SK-N-SH treated with all-trans-retinoic acid at 6 μM for 48 hours (cell line): ENCODE measurements around the gene TLR3.
A peak's percentile ranks its signal among the peaks of the same experiment; 100 is the strongest.

ENCODE experiments used
- ATAC-seq: fragments of 200-7000 bp; cut with Tn5 transposase; 3 replicates; pipeline ENCODE4 v1.9.1; 2020; ENCODE audit warnings: mild to moderate bottlenecking, moderate library complexity
- ARNTL ChIP-seq: fragments of 450-650 bp; formaldehyde crosslinking; IDR thresholded peaks from 2 replicates; pipeline ENCODE4 v1.5.0; 2020; ENCODE audit warnings: low read depth, mild to moderate bottlenecking, moderate library complexity, borderline replicate concordance
- BACH2 ChIP-seq: fragments of 250-450 bp; sonication (Bioruptor Pico); IDR thresholded peaks from 2 replicates; pipeline ENCODE4 v1.9.0; 2021; ENCODE audit warnings: mild to moderate bottlenecking, borderline replicate concordance
- CSDC2 ChIP-seq: fragments of 250-450 bp; sonication (Bioruptor Pico); IDR thresholded peaks from 2 replicates; pipeline ENCODE4 v1.5.0; 2020; ENCODE audit warnings: mild to moderate bottlenecking, moderate library complexity
- ESRRG ChIP-seq: fragments of 250-450 bp; sonication (Bioruptor Pico); IDR thresholded peaks from 2 replicates; pipeline ENCODE4 v1.6.1; 2021; ENCODE audit warnings: mild to moderate bottlenecking
- GLIS3 ChIP-seq: fragments of 250-450 bp; sonication (Bioruptor Pico); IDR thresholded peaks from 2 replicates; pipeline ENCODE4 v1.5.0; 2020; ENCODE audit warnings: mild to moderate bottlenecking, moderate library complexity
- ISL1 ChIP-seq: fragments of 250-450 bp; sonication (Bioruptor Pico); IDR thresholded peaks from 2 replicates; pipeline ENCODE4 v2.1.2; 2022; ENCODE audit warnings: mild to moderate bottlenecking, moderate library complexity
- OSR1 ChIP-seq: fragments of 250-450 bp; sonication (Bioruptor Pico); IDR thresholded peaks from 2 replicates; pipeline ENCODE4 v1.8.0; 2022; ENCODE audit warnings: moderate library complexity, mild to moderate bottlenecking, inconsistent platforms
- PPARA ChIP-seq: fragments of 250-450 bp; sonication (Bioruptor Pico); IDR thresholded peaks from 2 replicates; pipeline ENCODE4 v1.5.0; 2020; ENCODE audit warnings: mild to moderate bottlenecking, borderline replicate concordance
- SNAI2 ChIP-seq: fragments of 250-450 bp; sonication (Bioruptor Pico); IDR thresholded peaks from 2 replicates; pipeline ENCODE4 v1.5.0; 2020; ENCODE audit warnings: mild to moderate bottlenecking, moderate library complexity
- TCF4 ChIP-seq: fragments of 250-450 bp; sonication (Bioruptor Pico); IDR thresholded peaks from 2 replicates; pipeline ENCODE4 v1.8.0; 2021; ENCODE audit warnings: mild to moderate bottlenecking, moderate library complexity, borderline replicate concordance
- TOX ChIP-seq: fragments of 250-450 bp; sonication (Bioruptor Pico); IDR thresholded peaks from 2 replicates; pipeline ENCODE4 v1.8.0; 2021; ENCODE audit warnings: mild to moderate bottlenecking, moderate library complexity, borderline replicate concordance
- TSHZ2 ChIP-seq: fragments of 250-450 bp; sonication (Bioruptor Pico); IDR thresholded peaks from 2 replicates; pipeline ENCODE4 v1.5.0; 2020; ENCODE audit warnings: mild to moderate bottlenecking, moderate library complexity
- ZC3H10 ChIP-seq: fragments of 250-450 bp; sonication (Bioruptor Pico); IDR thresholded peaks from 2 replicates; pipeline ENCODE4 v1.5.1; 2021; ENCODE audit warnings: mild to moderate bottlenecking, moderate library complexity
- ZFP3 ChIP-seq: fragments of 250-450 bp; sonication (Bioruptor Pico); IDR thresholded peaks from 2 replicates; pipeline ENCODE4 v1.5.0; 2020; ENCODE audit warnings: mild to moderate bottlenecking, moderate library complexity
- ZFP30 ChIP-seq: fragments of 450-650 bp; formaldehyde crosslinking; IDR thresholded peaks from 2 replicates; pipeline ENCODE4 v1.5.0; 2022; ENCODE audit warnings: mild to moderate bottlenecking, moderate library complexity
- ZNF565 ChIP-seq: fragments of 450-650 bp; formaldehyde crosslinking; conservative IDR thresholded peaks from 2 replicates; pipeline ENCODE4 v1.5.0; 2020; ENCODE audit warnings: low read depth, mild to moderate bottlenecking, moderate library complexity
- ZNF70 ChIP-seq: fragments of 450-650 bp; formaldehyde crosslinking; IDR thresholded peaks from 2 replicates; pipeline ENCODE4 v1.5.0; 2020; ENCODE audit warnings: mild to moderate bottlenecking, moderate library complexity
- TF ChIP-seq, protein P1 (sequence below): fragments of 250-450 bp; sonication (Bioruptor Pico); IDR thresholded peaks from 2 replicates; pipeline ENCODE4 v1.5.1; 2020; ENCODE audit warnings: low read depth, mild to moderate bottlenecking, moderate library complexity
- TF ChIP-seq, protein P2 (sequence below): fragments of 250-450 bp; sonication (Bioruptor Pico); IDR thresholded peaks from 2 replicates; pipeline ENCODE4 v1.8.0; 2020; ENCODE audit warnings: mild to moderate bottlenecking, moderate library complexity, borderline replicate concordance
- TF ChIP-seq, protein P3 (sequence below): fragments of 250-450 bp; sonication (Bioruptor Pico); IDR thresholded peaks from 2 replicates; pipeline ENCODE4 v1.5.1; 2021; ENCODE audit warnings: mild to moderate bottlenecking, moderate library complexity

Gene TLR3

DNA sequence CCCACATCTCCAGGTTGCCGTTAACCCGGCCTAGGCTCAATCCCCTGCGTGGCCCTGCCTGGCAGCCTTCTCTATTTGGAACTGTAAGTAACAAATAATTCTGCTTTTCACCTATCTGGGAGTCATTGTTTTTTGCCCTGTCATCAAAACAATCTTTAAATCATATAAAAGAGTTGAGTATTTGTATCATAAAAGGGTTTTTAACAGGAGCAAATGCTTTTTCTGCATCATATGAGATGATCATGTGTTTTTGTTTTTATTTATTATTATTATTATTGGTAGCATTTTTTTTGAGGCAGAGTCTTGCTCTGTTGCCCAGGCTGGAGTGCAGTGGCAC, 10.0 kb upstream of the TLR3 start (continued):
- no peak for TF ChIP-seq TSHZ2 (CRISPR knock-in tag)
- TF ChIP-seq PPARA (CRISPR knock-in tag), result no peak
- TF ChIP-seq CSDC2 (CRISPR knock-in tag), result no peak
- TF ChIP-seq, protein P1, sequence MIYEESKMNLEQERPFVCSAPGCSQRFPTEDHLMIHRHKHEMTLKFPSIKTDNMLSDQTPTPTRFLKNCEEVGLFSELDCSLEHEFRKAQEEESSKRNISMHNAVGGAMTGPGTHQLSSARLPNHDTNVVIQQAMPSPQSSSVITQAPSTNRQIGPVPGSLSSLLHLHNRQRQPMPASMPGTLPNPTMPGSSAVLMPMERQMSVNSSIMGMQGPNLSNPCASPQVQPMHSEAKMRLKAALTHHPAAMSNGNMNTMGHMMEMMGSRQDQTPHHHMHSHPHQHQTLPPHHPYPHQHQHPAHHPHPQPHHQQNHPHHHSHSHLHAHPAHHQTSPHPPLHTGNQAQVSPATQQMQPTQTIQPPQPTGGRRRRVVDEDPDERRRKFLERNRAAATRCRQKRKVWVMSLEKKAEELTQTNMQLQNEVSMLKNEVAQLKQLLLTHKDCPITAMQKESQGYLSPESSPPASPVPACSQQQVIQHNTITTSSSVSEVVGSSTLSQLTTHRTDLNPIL (CRISPR knock-in tag), result no peak
- TF ChIP-seq, all 23 proteins: peak for 0

DNA sequence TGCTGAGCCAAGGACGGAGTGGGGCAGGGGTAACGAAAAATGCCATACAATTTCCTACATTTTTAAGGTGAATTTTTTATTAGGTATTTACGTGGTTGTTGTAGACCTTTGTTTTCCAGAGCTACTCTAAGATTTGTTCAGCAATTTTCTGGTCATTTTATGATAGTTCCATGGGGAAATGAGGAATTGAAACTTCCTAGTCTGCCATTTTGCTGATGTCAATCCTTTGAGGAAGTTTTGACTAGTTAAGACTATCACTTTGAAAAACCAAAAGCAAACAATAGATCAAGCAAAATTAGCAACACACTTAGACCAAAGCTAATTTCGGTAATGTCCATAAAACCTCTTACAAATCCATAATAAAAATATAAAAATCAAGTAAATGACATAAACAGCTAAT, 7.0 kb upstream of the TLR3 start:
- no peak for TF ChIP-seq SNAI2 (CRISPR knock-in tag)
- no peak for TF ChIP-seq TSHZ2 (CRISPR knock-in tag)
- TF ChIP-seq GLIS3 (CRISPR knock-in tag), result no peak
- TF ChIP-seq PPARA (CRISPR knock-in tag), result no peak
- TF ChIP-seq ZC3H10 (CRISPR knock-in tag), result no peak
- TF ChIP-seq OSR1 (CRISPR knock-in tag), result no peak
- TF ChIP-seq ZNF70, result no peak
- no peak for TF ChIP-seq CSDC2 (CRISPR knock-in tag)
- TF ChIP-seq TCF4 (CRISPR knock-in tag), result no peak
- no peak for TF ChIP-seq ZNF565
- no peak for ATAC-seq

- TF ChIP-seq PPARA (CRISPR knock-in tag) (no peak), ARNTL (CRISPR knock-in tag) (no peak), ZFP3 (no peak), TOX (CRISPR knock-in tag) (no peak), TSHZ2 (CRISPR knock-in tag) (no peak), ZC3H10 (CRISPR knock-in tag) (no peak), CSDC2 (CRISPR knock-in tag) (no peak), ZFP30 (CRISPR knock-in tag) (no peak), OSR1 (CRISPR knock-in tag) (no peak), ESRRG (CRISPR knock-in tag) (no peak), SNAI2 (CRISPR knock-in tag) (no peak), GLIS3 (CRISPR knock-in tag) (no peak), BACH2 (CRISPR knock-in tag) (no peak), ZNF70 (no peak), ISL1 (CRISPR knock-in tag) (no peak), ZNF565 (no peak)
- TF ChIP-seq, protein P2, sequence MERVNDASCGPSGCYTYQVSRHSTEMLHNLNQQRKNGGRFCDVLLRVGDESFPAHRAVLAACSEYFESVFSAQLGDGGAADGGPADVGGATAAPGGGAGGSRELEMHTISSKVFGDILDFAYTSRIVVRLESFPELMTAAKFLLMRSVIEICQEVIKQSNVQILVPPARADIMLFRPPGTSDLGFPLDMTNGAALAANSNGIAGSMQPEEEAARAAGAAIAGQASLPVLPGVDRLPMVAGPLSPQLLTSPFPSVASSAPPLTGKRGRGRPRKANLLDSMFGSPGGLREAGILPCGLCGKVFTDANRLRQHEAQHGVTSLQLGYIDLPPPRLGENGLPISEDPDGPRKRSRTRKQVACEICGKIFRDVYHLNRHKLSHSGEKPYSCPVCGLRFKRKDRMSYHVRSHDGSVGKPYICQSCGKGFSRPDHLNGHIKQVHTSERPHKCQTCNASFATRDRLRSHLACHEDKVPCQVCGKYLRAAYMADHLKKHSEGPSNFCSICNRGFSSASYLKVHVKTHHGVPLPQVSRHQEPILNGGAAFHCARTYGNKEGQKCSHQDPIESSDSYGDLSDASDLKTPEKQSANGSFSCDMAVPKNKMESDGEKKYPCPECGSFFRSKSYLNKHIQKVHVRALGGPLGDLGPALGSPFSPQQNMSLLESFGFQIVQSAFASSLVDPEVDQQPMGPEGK (CRISPR knock-in tag), result no peak
- TF ChIP-seq, protein P3, sequence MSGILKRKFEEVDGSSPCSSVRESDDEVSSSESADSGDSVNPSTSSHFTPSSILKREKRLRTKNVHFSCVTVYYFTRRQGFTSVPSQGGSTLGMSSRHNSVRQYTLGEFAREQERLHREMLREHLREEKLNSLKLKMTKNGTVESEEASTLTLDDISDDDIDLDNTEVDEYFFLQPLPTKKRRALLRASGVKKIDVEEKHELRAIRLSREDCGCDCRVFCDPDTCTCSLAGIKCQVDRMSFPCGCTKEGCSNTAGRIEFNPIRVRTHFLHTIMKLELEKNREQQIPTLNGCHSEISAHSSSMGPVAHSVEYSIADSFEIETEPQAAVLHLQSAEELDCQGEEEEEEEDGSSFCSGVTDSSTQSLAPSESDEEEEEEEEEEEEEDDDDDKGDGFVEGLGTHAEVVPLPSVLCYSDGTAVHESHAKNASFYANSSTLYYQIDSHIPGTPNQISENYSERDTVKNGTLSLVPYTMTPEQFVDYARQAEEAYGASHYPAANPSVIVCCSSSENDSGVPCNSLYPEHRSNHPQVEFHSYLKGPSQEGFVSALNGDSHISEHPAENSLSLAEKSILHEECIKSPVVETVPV (CRISPR knock-in tag), result no peak
- TF ChIP-seq, protein P1 (CRISPR knock-in tag), result no peak
- peak; percentile 85 for ATAC-seq
Observed at GRCh38 chr4:186067757-186068385, 1.1 kb upstream of the TLR3 start.
